Measurements from ENCODE around the gene ZBTB4.

ZBTB4 gene

DNA sequence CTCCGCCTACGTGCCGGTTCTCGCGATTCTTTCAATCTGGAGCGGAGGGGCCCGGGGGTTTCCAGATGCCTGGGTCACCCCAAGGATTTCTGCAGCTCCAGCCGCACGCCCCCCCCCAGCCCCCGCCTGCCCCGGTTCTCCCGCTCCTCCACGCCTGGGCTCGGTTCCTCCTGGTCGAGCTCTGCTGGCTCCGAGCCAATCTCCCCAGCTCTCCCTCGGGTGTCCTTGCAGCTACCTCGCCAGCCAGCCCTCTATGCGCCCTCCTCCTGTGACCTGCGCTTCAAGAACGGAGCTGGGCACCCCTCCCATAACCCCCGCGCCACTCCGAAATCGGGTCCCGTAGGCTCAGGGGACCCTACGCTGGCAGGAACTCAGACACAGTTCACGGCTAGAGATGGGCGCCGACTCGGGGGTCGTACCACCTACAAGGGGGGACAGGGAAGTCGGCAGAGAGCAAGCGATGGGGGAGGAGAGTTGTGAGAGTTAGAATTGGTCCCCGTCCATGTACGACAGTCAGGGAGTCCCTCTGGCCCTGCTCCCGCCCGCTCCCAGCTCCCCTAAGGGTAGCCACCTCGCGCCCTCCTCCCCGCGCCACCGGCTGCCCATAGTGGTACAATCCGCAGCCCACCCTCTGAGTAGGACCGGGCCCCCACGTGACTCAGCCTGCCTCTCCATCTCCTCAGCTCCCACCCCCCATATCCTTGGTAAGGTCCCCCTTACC, 39.2 kb downstream of the ZBTB4 start:
- DNase-seq: peak; percentile 38

DNA sequence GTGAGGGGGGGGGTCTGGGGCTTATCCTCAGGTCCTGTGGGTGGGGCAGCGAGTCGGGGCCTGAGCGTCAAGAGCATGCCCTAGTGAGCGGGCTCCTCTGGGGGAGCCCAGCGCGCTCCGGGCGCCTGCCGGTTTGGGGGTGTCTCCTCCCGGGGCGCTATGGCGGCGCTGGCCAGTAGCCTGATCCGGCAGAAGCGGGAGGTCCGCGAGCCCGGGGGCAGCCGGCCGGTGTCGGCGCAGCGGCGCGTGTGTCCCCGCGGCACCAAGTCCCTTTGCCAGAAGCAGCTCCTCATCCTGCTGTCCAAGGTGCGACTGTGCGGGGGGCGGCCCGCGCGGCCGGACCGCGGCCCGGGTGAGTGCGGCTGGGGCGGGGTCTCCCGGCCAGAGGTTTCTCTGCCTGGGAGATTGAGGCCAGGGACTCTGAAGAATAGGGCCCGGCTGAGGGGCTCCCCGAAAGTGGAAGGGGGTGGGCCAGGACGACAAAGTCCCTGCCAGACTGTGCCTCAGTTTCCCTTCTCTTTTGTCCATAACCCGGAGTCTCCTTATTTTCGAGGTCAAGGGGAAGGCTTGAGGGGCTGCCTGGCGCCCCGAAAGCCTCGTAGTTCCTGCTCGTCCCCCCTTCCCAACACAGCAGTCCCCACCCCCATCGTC, 39.8 kb downstream of the ZBTB4 start, which contains the start of gene FGF11:
TSS of gene FGF11 (plus strand) at position 51 of the 651 bp plus-strand sequence. CDS start at position 160, 109 bp downstream.
- no peak for DNase-seq

DNA sequence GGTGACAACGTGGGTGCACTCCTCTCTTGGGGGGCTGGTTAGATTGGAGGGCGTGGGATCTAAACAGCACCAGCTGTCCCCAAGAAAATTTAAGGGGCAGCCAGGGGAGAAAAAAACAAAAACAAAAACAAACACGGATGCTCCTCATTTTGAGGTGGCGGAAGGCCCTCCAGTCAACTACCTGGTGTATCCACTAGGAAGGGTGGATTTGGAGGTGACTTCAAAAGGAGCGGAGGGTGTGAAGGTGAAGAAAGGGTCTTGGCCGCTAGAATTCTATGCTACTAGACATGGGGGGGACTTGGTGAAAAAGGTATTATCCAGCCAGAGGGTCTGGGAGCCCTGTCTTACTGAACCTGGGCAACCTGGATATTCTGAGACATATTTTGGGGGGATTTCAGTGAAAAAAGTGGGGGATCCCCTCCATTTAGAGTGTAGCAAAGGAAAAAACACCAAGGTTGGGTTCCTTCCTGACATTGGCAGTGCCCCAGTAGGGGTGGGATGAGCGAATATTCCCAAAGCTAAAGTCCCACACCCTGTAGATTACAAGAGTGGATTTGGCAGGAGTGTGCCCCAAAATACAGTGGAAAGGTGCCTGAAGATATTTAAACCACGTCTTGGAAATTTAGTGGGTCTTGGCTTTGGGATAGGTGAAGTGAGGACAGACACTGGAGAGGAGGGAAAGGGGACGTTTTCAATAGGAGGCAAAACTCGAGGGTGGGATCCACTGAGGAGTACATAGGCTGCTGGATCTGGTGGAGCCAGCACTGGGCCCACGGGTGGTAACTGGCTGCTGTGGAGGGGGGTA, 40.6 kb downstream of the ZBTB4 start:
- no peak for DNase-seq

DNA sequence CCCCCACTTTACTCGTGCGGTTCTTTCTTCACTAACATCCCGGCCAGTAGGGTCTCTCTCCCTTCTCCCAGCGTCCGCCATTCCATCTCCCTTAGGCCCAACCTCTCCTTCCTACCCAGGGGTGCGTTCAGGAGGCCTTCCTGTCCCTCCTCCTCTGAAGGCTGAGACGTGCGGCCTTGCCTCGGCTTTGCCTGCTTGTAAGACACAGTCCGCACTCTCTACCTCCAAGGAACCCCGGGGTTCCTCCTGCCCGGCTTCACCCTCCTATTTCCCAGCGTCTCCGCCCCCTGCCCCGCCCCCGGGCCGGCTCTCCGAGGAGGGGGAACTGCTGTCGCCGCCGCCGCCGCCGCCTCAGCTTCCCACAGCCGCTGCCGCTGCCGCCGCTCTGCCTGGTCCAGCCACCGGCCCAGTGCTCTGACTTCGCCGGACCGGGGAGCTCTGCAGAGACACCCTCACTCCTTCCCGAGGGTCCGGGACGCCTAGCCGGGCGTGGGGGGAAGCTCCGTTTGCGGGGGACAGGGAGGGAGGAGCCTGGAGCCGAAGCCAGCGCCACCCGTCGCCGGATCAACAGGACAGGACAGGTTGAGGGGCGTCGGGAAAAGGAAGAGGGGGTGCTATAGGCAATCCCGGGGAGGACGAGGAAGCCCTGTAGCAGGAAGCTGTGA, 41.3 kb downstream of the ZBTB4 start:
- DNase-seq: peak; percentile 49

DNA sequence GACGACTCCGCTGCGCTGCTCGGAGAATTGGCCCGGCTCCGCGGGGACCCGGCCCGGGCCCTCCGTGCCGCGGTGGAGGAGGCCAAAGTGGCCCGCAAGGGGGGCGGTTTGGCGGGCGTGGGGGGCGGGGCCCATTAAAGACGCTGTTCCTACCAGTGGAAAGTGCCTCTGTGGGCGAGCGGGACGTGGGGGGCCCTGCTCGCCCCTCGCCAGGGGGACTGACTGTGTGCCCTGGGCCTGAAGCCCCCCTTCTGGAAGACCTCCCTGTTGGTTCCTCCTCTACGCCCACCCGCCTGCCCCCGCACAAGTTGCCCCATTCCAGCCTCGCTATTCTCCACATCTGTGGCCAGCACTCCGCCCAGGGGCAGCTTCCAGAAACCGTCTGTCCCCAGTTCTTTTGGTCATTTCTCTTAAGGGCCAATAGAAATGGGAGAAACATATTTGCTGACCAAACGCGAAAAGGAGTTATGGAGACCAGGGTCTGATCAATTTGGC, 42.0 kb downstream of the ZBTB4 start:
- no peak for DNase-seq

DNA sequence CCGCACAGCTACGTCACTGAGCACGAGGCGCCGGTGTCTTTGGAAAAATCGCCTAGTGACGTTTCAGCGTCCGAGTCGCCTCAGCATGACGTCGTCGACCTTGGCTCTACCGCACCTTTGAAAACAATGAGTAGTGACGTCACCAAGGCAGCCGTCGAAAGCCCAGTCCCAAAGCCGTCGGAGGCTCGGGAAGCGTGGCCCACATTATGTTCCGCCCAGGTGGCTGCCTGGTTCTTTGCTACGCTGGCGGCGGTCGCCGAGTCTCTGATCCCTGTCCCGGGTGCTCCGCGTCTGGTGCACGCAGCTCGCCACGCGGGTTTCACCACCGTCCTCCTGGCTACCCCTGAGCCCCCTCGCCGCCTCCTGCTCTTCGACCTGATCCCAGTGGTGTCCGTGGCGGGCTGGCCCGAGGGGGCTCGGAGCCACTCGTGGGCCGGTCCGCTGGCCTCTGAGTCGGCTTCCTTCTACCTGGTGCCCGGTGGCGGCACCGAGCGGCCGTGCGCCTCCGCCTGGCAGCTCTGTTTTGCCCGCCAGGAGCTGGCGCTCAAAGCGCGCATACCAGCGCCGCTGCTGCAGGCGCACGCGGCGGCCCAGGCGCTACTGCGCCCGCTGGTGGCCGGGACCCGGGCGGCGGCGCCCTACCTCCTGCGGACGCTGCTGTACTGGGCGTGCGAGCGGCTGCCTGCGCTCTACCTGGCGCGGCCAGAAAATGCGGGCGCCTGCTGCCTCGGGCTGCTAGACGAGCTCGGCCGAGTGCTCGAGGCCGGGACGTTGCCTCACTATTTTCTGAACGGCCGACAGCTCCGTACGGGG, 42.7 kb downstream of the ZBTB4 start:
- DNase-seq: peak; percentile 84

DNA sequence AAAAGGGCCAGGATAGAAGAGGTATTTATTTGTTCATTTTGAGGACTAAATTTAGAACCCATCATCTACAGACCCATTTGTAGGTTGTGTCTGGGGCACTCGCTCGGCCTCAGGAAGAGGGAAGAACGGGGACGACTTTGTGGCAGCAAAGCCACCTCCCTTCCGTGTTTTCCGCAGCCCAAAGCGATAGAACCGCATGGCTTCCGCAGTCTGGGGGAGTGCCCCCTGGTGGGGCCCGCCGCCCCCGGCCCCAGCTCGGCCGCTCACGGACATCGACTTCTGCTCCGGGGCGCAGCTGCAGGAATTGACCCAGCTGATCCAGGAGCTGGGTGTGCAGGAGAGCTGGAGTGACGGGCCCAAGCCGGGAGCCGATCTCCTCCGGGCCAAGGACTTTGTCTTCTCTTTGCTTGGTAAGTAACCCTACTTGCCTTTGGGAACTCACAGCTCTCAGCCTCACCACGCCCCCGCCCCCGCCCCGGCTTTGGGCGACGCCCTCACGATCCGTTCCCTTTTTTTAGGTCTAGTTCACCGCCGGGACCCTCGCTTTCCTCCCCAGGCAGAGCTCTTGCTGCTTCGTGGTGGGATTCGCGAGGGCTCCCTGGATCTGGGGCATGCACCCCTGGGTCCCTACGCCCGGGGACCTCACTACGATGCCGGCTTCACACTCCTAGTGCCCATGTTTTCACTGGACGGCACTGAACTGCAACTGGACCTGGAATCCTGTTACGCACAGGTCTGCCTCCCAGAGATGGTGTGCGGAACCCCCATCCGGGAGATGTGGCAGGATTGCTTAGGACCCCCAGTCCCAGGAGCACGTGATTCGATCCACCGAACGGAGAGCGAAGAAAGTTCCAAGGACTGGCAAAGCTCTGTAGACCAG, 43.5 kb downstream of the ZBTB4 start:
- no peak for DNase-seq

DNA sequence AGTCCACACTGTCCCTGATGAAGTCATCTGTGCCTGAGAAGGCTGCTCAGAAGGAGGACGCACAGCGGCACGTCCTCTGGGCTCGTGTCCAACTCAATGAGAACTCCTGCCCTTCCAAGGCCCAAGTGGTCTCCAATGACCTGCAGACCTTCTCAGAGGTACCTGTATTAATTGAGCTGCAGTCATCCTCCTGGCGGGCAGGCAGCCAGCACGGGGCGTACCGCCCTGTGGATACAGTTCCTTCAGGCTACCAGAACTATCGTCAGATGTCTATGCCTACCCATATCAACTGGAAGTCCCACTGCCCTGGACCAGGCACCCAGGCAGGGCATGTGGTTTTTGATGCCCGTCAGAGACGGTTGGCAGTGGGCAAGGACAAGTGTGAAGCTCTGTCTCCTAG, 47.1 kb downstream of the ZBTB4 start:
- no peak for DNase-seq

DNA sequence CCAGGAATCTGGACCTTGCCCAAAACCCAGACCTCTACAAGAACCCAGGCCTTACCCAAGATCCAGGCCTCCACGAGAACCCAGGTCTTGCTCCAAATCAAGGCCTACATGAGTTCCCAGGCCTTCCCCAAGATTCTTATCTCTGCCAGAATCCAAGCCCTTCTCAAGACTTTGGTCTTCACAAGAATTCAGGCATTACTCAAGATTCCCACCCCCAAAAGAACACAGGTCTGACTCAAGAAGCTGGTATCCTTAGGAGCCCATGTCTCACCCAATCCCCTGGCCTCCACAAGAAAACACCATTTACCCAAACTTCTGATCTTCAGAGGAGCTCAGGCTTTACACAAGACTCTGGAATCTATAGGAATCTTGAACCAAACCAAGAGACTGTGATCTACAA, 48.2 kb downstream of the ZBTB4 start:
- DNase-seq: no peak

DNA sequence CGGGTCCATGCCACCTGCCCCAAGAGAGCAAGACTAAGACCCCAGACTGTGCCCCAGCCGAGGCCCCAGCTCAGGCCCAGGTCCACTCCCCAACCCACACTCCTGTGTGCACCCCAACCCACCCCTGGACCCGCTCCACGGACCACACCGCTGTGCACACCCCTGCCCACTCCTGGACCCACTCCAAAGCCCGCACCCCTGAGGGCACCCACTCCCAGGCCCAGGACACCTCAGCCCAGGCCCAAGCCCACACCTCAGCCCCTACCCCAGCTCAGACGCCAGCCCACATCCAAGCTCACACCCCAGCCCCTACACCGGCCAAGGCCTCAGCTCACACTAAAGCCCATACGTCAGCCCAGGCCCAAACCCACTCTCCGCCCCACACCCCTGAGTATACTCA, 49.7 kb downstream of the ZBTB4 start:
- no peak for DNase-seq

DNA sequence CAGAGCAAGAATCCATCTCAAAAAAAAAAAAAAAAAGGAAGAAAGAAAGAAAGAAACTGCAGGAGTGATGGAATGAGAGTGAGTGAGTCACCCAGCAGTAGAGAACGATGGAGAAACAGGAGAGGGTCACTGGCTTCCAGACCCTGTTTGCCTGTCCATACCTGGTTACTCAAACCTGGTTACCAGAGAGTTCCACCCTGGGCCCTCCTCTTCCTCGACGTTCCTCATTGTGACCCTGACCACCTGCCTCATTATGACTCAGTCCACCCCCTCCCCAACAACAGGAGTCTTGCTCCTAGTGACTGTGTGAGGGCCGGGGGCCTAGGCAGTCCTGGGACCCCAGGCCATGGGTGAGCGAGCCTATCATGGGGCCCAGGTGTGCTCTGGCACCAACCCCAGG, 50.9 kb downstream of the ZBTB4 start, which contains the start of gene SPEM3:
TSS of gene SPEM3 (plus strand) at position 301 of the 400 bp plus-strand sequence. CDS start at position 347, 46 bp downstream.
- no peak for DNase-seq

DNA sequence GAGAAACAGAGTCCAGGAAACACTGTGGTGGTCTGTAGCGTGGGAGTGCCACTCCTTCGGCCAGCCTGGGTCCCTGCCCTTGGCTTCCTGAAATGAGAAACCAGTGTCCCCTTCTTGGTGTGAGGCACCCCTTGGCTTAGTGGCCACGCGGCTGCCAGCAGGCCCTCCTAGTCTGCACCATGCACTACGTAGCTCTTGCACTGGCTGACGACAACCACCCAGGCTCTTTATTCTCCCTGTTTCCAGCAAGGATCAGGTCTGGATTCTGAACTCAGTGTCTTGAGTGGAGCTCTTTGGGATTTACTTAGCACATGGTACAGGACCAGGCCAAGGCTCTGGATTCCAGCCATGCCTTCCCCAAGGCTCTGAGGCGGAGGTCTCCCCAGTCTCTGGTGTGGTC, 51.9 kb downstream of the ZBTB4 start:
- DNase-seq: no peak

DNA sequence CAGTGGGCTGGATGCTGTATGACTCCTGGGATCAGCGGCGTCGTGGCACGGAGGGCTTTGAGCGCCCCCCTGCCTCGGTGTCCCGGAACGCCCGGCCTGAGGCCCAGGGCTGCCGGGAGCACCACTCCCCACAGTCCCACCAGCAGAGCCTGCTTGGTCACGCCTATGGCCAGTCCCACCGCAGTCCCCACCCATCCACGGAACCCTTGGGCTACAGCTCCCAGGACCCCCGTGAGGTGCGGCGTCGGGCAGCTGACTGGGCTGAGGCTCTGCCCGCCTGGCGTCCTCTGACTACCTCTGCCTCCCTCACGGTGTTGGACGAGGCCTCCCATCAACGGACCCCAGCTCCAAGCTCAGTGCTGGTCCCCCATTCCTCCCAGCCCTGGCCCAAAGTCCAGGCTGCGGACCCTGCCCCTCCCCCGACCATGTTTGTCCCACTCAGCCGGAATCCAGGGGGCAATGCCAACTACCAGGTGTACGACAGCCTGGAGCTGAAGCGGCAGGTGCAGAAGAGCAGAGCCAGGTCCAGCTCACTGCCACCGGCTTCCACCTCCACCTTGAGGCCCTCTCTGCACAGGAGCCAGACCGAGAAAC, 52.4 kb downstream of the ZBTB4 start:
- DNase-seq: no peak

DNA sequence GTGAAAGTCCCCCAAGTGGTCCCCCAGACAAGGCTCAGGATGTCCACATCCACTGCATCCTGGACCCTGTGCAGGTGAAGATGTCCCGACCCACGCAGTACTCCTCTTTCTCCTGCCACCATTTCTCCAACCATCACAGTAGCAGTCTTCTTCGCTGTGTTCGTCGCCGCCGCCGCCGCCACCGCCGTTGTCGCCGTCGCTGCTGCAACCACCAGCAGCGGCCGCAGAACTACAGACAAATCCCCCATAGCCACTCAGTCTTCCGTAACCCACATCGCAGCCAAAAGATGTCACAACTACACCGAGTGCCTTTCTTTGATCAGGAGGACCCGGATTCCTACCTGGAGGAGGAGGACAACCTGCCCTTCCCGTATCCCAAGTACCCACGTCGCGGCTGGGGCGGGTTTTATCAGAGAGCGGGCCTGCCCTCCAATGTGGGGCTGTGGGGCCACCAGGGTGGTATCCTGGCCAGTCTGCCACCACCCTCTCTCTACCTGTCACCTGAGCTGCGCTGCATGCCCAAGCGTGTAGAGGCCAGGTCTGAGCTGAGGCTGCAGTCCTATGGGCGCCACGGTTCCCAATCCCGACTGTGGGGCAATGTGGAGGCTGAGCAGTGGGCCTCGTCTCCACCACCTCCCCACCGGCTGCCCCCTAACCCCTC, 53.1 kb downstream of the ZBTB4 start:
- DNase-seq: no peak

DNA sequence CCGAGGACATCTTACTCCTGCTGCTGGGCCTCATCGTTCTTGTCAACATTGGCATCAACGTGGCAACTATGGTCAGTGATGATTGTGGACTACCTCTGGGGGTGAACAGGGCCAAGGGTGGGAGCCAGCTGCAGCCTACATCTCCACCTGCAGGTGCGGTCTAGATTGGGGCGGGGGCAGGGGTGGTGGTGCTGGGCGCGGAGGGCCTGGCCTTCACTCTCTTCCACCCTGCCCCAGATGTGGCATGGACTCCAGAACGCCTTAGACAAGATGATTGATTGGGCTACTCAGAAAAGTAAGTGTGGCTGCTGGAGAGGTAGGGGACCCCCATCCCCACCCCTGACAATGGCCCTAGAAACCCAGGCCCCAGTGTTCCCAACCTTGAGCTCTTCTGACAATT, 53.7 kb downstream of the ZBTB4 start:
- no peak for DNase-seq

DNA sequence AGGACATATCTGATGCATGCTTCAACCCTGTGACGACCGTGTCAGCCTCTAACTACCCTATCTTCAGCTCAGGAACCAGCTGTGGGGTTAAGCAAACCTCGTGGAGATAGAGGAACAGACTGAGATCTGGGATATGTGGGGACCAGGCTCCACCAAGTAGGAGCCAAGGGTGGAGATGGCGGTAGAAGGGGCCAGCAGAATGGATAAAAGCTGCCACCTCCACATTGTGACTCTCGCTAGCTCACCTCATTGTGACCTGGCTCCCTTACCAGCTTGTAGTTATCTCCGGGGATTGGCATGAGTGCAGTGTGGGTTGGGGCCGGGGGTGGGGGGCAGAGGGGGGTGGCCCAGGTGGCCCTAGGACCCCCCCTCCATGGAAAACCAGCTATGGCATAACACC, 54.1 kb downstream of the ZBTB4 start, which contains the start of gene SPEM2:
TSS of gene SPEM2 (plus strand) at position 301 of the 400 bp plus-strand sequence. CDS start at position 374, 73 bp downstream.
- no peak for DNase-seq

DNA sequence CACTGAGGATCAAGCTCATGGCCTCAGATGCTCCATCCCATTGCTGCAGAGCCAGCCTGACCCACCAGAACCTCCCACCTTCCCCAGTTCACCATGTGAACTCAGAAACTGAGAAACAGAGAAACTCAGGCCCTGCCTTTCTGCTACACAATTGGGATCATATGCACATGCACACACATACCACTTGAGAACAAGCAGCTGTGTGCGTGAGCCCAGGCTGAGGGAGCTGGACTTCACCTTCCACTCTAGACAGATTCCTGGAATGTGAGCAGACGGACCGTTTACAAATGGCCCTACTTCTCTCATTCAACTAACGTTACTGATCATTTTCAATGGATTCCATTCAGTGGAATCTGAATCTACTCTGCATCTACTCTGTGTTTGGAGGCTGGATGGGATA, 55.8 kb downstream of the ZBTB4 start:
- no peak for DNase-seq

DNA sequence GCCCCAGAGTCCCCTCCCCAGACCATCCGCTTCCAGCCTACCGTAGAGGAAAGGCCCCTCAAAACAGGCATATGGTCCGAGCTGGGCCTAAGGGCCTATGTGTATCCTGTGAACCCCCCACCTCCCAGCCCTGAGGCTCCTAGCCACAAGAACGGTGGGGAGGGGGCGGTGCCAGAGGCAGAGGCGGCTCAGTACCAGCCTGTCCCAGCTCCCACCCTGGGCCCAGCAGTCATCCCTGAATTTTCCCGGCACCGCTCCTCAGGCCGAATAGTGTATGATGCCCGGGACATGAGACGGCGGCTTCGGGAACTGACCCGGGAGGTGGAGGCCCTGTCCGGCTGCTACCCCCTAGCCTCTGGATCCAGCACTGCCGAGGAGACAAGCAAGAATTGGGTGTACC, 58.2 kb downstream of the ZBTB4 start:
- no peak for DNase-seq

DNA sequence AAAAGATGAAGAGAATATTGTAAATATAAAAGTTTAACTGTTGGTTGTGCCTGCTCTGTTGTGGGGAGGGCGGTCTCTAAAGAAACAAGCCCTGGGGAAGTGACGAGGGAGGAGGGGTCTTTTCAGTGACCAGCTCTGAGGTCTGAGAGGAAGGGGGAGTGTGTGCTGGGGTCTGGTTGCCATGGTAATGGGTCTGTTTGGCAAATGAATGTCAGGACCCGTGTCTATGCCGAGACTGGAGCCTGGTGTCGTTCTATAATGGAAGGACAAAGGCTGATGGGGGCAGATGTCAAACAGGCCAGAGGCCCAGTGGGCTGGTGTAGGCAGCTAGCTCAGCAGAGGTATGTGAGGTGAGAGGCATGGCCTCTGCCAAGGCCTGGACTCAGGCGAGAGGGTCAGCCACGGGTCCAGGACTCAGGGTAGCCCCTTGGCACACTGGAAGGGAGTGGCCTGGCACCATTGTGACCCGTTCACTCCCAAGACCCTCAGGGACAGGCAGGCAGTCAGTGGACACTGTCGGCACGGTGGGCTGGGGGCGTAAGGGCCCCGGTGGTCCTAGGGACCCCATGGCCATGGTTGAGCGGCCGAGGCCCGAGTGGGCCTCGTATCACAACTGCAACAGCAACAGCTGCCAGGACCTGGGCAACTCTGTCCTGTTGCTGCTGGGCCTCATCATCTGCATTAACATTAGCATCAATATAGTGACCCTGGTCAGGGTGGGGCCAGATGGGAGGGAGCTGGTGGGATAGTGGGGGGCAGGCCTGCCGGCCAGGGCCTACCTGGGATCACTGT, 59.4 kb downstream of the ZBTB4 start, which contains the start of gene SPEM1:
TSS of gene SPEM1 (plus strand) at position 506 of the 792 bp plus-strand sequence. CDS start at position 567, 61 bp downstream.
- DNase-seq: no peak
